Glomerular visceral epithelial cell (primary cell): Measurements from ENCODE around the gene HIF3A.
A peak's percentile ranks its signal among the peaks of the same experiment; 100 is the strongest.

Experiments
- DNase-seq: peaks from one replicate; pipeline ENCODE4 v3.0.0-alpha.2; 2016; ENCODE audit errors: extremely low spot score

The HIF3A gene

GRCh38 chr19:46328079-46328478 is 31.2 kb downstream of the HIF3A start:
- peak; percentile 65 for DNase-seq

GRCh38 chr19:46330319-46330918 is 33.6 kb downstream of the HIF3A start:
- DNase-seq, result no peak

GRCh38 chr19:46337487-46337886 is 40.6 kb downstream of the HIF3A start:
- no peak for DNase-seq

- no peak for DNase-seq
Observed at GRCh38 chr19:46339446-46339845, 42.6 kb downstream of the HIF3A start.

GRCh38 chr19:46340051-46340659 is 43.3 kb downstream of the HIF3A start:
- DNase-seq, result no peak

GRCh38 chr19:46341937-46342336 is 45.1 kb downstream of the HIF3A start:
- no peak for DNase-seq

- no peak for DNase-seq
Observed at GRCh38 chr19:46344363-46344762, 47.5 kb downstream of the HIF3A start.

GRCh38 chr19:46345157-46345556 is 48.3 kb downstream of the HIF3A start:
- DNase-seq, result no peak

GRCh38 chr19:46346821-46347571 is 50.2 kb downstream of the HIF3A start, which contains the start of gene PPP5C:
Gene PPP5C, plus strand, starts transcription at chr19:46347087. Its CDS starts 10 bp downstream, at chr19:46347097.
- DNase-seq, result peak; percentile 93

- DNase-seq, result no peak
Observed at GRCh38 chr19:46347572-46347883, 50.7 kb downstream of the HIF3A start.

- no peak for DNase-seq
Observed at GRCh38 chr19:46347985-46348384, 51.1 kb downstream of the HIF3A start.

- no peak for DNase-seq
Observed at GRCh38 chr19:46349311-46349993, 52.6 kb downstream of the HIF3A start.

- DNase-seq, result no peak
Observed at GRCh38 chr19:46350029-46350757, 53.4 kb downstream of the HIF3A start.

- no peak for DNase-seq
Observed at GRCh38 chr19:46350758-46351159, 53.9 kb downstream of the HIF3A start.

- DNase-seq, result peak; percentile 82
Observed at GRCh38 chr19:46351241-46352041, 54.6 kb downstream of the HIF3A start.

- no peak for DNase-seq
Observed at GRCh38 chr19:46353730-46354528, 57.1 kb downstream of the HIF3A start.

GRCh38 chr19:46355234-46356148 is 58.6 kb downstream of the HIF3A start:
- DNase-seq, result no peak

GRCh38 chr19:46356149-46357055 is 59.6 kb downstream of the HIF3A start:
- no peak for DNase-seq
